GM21381 (cell line): ENCODE measurements around the gene NFAT5.
"Not testable (repeated sequence)": the region's sequence is repeated elsewhere in the genome, so short reads cannot be mapped to it uniquely, and the experiment has no call there.

ENCODE experiments used
- ATAC-seq: cut with Tn5 transposase; IDR thresholded peaks from one replicate; pipeline ENCODE4 v1.9.1; 2021; ENCODE audit warnings: mild to moderate bottlenecking, moderate library complexity; ENCODE audit not compliant: unreplicated experiment

The NFAT5 gene

DNA sequence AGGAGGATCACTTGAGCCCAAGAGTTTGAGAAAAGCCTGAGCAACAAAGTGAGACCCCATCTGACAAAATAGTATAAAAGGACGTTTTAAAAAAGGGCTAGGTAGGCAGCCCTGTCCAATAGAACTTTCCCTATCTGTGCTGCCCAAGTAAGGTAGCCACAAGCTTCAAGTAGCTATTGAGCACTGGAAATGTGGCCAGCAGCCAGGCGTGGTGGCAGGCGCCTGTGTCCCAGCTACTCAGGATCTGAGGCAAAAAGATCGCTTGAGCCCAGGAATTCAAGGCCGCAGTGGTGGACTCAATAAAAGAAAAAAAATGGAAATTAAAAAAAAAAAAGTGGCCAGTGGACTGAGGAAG lies 162.1 kb downstream of the NFAT5 start:
- ATAC-seq, result no peak

DNA sequence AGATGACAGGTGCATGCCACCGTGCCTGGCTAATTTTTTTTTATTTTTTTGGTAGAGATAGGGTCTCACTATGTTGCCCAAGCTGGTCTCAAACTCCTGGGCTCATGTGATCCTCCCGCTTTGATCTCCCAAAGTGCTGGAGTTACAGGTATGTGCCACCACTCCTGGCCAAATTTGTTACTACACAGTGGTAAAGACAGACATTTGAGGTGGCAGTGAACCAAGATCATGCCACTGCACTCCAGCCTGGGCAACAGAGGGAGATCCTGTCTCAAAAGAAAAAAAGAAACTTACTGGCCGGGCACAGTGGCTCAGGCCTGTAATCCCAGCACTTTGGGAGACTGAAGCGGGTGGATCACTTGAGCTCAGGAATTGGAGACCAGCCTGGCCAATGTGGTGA lies 163.3 kb downstream of the NFAT5 start:
- not testable (repeated sequence) for ATAC-seq

DNA sequence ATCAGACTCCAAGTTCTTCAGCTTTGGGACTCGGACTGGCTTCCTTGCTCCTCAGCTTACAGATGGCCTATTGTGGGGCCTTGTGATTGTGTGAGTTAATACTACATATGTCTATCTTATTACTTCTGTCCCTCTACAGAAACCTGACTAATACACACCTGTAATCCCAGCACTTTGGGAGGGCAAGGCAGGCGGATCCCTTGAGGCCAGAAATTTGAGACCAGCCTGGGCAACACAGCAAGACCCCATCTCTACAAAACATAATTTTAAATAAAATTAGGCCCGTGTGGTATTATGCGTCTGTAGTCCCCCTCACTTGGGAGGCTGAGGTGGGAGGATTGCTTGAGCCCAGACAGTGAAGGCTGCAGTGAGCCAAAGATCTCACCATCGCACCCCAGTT lies 165.5 kb downstream of the NFAT5 start:
- ATAC-seq, result not testable (repeated sequence)

- ATAC-seq, result no peak
Measured at GRCh38 chr16:69732101-69732500, 166.3 kb downstream of the NFAT5 start.

GRCh38 chr16:69741519-69741918 lies 175.8 kb downstream of the NFAT5 start:
- no peak for ATAC-seq

DNA sequence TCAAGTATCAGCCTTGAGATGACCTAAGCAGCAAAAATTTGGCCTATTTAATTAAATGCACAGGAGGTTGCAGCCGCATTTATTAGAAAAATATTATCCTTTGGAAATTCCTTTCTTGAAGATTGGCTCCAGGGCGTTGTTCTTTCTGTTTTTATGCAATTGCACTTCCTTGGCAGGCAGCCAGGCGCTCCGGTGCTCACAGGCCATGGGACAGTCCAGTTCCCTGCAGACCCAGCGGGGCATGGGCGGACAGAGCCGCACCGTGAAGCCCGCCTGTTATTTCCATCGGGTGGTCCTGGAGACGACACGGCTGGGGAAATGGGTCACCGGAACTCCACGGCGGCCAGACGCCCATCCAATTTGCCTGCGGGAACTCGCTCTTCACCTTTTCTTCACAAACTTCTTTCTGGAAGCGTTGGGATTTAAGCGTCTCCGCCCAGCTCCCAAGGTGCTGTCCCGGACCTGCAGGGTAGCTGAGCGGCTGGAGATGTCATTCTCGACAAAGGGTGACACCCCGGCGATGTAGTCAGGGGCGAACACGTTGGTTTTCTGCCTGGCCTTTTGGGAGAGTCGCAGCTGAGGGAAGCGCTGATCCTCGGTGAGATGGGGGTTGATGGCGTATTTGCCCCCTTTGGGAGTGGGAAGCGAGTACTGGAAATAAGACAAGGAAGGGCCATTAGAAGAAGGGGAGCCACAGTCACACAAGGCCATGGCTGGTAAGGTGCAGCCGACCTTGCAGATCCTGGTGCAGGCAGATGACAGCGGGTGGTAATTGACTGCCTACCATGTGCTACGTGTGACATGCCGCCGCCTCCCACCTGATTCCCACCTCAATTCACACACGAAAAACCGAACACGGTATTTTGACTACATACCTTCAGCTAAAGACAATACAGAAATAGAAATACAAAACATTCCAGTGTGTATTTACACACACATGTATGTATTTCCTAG lies 176.5 kb downstream of the NFAT5 start:
- ATAC-seq, result no peak

DNA sequence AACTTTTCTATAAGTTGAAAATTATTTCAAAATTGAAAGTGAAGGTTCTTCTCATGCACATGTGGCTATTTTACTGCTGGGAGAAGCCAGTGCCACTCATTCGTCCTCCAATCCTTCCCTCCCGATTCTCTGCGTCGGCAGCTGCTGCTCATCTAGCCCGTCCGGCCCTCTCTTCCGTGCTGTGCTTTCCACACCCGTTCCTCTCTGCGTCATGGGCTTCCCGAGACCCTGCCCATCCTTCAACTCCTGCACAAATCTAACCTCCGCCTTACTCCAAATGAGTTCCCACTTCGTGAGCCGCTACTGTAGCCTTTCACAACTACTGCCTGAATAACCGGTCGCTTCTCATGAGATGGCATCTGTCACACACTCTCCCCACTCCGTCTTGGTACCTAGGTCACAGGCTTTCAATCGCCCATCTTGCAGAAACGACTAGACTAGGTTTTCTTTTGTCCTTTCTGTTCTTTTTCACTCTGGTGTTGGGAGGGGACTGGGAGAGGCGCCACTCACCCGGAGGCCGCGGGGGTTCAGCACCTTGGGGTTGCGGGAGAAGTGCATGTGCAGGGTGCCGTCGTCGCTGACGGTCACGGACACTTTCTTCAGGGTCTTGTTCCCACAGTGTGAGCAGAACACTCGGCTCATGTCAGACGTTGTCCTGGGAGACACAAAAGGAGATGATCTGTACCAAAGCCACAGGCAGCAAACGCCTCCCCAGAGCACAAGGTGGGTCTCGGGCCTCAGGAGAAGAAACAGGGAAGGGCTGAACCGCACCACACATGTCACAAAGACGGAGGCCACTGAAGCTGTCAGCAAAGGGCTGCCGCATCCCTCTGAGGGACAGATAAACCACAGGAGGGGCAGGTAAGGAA lies 178.8 kb downstream of the NFAT5 start:
- ATAC-seq, result no peak

GRCh38 chr16:69745232-69745612 lies 179.5 kb downstream of the NFAT5 start:
- ATAC-seq, result no peak

DNA sequence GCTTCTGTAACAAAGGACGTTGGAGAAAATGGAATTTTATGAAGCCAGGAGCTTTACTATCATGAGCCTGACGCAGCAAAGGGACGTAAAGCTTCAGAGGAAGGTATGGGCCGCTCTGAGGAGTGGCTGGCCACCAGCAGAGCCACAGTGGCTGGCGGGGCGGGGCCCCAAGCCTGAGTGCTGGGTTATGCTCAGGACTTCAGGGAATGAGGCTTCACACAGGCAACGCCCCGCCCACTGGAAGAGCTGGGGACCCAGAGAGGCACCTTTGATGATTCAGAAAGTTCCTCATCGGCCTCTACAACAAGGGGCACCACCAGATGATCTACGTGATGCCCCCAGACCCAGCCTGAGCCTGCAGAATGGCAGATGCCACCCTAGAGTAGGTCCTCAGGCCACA lies 180.2 kb downstream of the NFAT5 start:
- no peak for ATAC-seq

GRCh38 chr16:69747115-69747514 lies 181.3 kb downstream of the NFAT5 start:
- ATAC-seq, result no peak

- no peak for ATAC-seq
Measured at GRCh38 chr16:69748694-69749345, 183.1 kb downstream of the NFAT5 start.

DNA sequence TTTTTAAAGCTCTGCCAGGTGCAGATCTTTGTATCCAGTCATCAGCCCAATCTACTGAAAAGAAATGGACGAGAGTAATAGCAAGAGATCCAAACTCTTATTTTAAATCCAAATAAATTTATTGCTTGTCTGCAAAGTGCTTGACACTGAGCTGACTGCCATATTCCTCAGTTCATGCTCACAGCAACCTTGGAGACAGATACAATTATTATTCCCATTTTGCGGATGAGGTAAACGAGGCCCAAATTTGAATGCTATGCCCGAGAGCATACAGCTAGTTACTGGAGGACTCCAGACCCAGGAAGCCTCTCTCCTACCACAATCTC lies 188.3 kb downstream of the NFAT5 start:
- no peak for ATAC-seq
